NCI-H128 (cell line): Measurements from ENCODE around the gene CNDP2.
"Not testable (repeated sequence)": the region's sequence is repeated elsewhere in the genome, so short reads cannot be mapped to it uniquely, and the experiment has no call there.

Experiments
- DNase-seq: peaks from one replicate; lab custom pipeline; 2025; ENCODE audit not compliant: unreplicated experiment; lab: John Stamatoyannopoulos, UW

CNDP2 gene

GRCh38 chr18:74499633-74500032, 3.5 kb downstream of the CNDP2 start:
- DNase-seq, result no peak

- no peak for DNase-seq
Measured at GRCh38 chr18:74500372-74500771, 4.2 kb downstream of the CNDP2 start.

GRCh38 chr18:74500774-74501173, 4.6 kb downstream of the CNDP2 start:
- not testable (repeated sequence) for DNase-seq

- DNase-seq, result no peak
Measured at GRCh38 chr18:74501386-74501785, 5.2 kb downstream of the CNDP2 start.

GRCh38 chr18:74503137-74503536, 7.0 kb downstream of the CNDP2 start:
- DNase-seq, result no peak

- no peak for DNase-seq
Measured at GRCh38 chr18:74505776-74506175, 9.6 kb downstream of the CNDP2 start.

GRCh38 chr18:74506448-74507084, 10.4 kb downstream of the CNDP2 start:
- DNase-seq, result no peak

GRCh38 chr18:74507097-74507881, 11.1 kb downstream of the CNDP2 start:
- DNase-seq, result no peak

- no peak for DNase-seq
Measured at GRCh38 chr18:74507927-74508326, 11.8 kb downstream of the CNDP2 start.

- DNase-seq, result no peak
Measured at GRCh38 chr18:74508366-74508765, 12.2 kb downstream of the CNDP2 start.

GRCh38 chr18:74508821-74509225, 12.7 kb downstream of the CNDP2 start:
- DNase-seq, result no peak

GRCh38 chr18:74509856-74510769, 13.9 kb downstream of the CNDP2 start:
- no peak for DNase-seq

GRCh38 chr18:74510770-74511095, 14.6 kb downstream of the CNDP2 start:
- DNase-seq, result no peak

GRCh38 chr18:74511823-74512222, 15.7 kb downstream of the CNDP2 start:
- DNase-seq, result no peak

- no peak for DNase-seq
Measured at GRCh38 chr18:74512321-74513053, 16.3 kb downstream of the CNDP2 start.

- no peak for DNase-seq
Measured at GRCh38 chr18:74513149-74513882, 17.2 kb downstream of the CNDP2 start.

- DNase-seq, result no peak
Measured at GRCh38 chr18:74513883-74514205, 17.7 kb downstream of the CNDP2 start.

- DNase-seq, result no peak
Measured at GRCh38 chr18:74514860-74515495, 18.8 kb downstream of the CNDP2 start.

GRCh38 chr18:74515620-74516231, 19.6 kb downstream of the CNDP2 start:
- no peak for DNase-seq
